ENCODE measurements around the gene MITD1. TPM values are rescaled to one million over a fixed set of nuclear protein-coding genes. Genes with fewer than 3 reads are reported as not detected.

The MITD1 gene
- total and polyA plus RNA-seq, 2 of the 8 experiments (the other 6 are each of a cell fraction or from before 2014, with no cell fraction given), result 15.2 to 31.7 TPM

GRCh38 chr2:99139003-99139402, 41.9 kb downstream of the MITD1 start:
- no peaks in the 10 kb centered on the region for H3K79me1 ChIP-seq (ENCODE audit: low read depth, low read length)
- H4K91ac ChIP-seq (replicated peaks; ENCODE audit: insufficient read length, low read length), result no peak overlapping the region
- H3K23ac ChIP-seq (ENCODE audit: insufficient read length), result no peak overlapping the region
- no peak overlapping the region for H3K4me3 ChIP-seq (ENCODE audit: extremely low read depth in 1 of 4, insufficient read depth in 2 of 4, low read depth in 3 of 4, low read length in 4 of 4)
- H4K5ac ChIP-seq (ENCODE audit: insufficient read length, low read depth, low read length), result no peak overlapping the region
- no peak overlapping the region for H2BK120ac ChIP-seq (replicated peaks; ENCODE audit: low read depth, low read length)
- no peak overlapping the region for H2BK12ac ChIP-seq (ENCODE audit: low read depth, low read length)
- no peak overlapping the region for H3K4me2 ChIP-seq (ENCODE audit: insufficient read depth in 1 of 2, low read depth in 2 of 2, low read length in 2 of 2)
- peaks cover 0 to 5% of the 10 kb centered on the region in 2 experiments; a peak in 1 of 4 replicates for H3K79me2 ChIP-seq (ENCODE audit: control insufficient read depth in 1 of 2, insufficient read depth in 2 of 2, low read length in 2 of 2)
- no peak overlapping the region for H3K9ac ChIP-seq (replicated peaks in 1 of 4; ENCODE audit: extremely low read depth in 1 of 4, low read depth in 3 of 4, low read length in 3 of 4)
- CTCF ChIA-PET (ENCODE audit: partially characterized antibody), result interaction anchor here (0.6 kb wide), 1 partner anchor 759 kb away, joined by 3 read pairs; no protein-coding TSS in a partner anchor
- no peak overlapping the region for H3K56ac ChIP-seq (replicated peaks; ENCODE audit: insufficient read length, low read depth, low read length)
- no peaks in the 10 kb centered on the region for H4K20me1 ChIP-seq (replicated peaks in 1 of 2; ENCODE audit: control insufficient read depth in 1 of 2, insufficient read depth in 2 of 2, low read length in 2 of 2)
- DNase-seq (ENCODE audit: low read depth in 1 of 2, low spot score in 2 of 2) (no peak), FAIRE-seq (no peak)
- H3K36me3 ChIP-seq (ENCODE audit: control insufficient read depth in 2 of 4, insufficient read depth in 4 of 4, low read length in 3 of 4), result no peaks in the 10 kb centered on the region; a peak in 1 of 8 replicates
- H3K18ac ChIP-seq (ENCODE audit: extremely low read depth, low read length), result no peak overlapping the region
- no peaks in the 10 kb centered on the region for H3K27me3 ChIP-seq (replicated peaks in 1 of 4; ENCODE audit: control insufficient read depth in 3 of 4, extremely low read depth in 1 of 4, insufficient read depth in 3 of 4, low read length in 3 of 4)
- no peak overlapping the region for H3K14ac ChIP-seq (ENCODE audit: insufficient read length)
- H4K8ac ChIP-seq (ENCODE audit: extremely low read depth, insufficient read depth, low read length), result no peak overlapping the region
- H2BK15ac ChIP-seq (ENCODE audit: low read length), result no peak overlapping the region
- peaks cover 9% of the 10 kb centered on the region for H3K23me2 ChIP-seq (ENCODE audit: low read depth, low read length)
- no peak overlapping the region for H2BK20ac ChIP-seq (ENCODE audit: low read length)
- H3K4ac ChIP-seq (replicated peaks; ENCODE audit: insufficient read length, low read depth, low read length), result no peak overlapping the region
- no peak overlapping the region for H2BK5ac ChIP-seq (ENCODE audit: low read depth, low read length)
- no peak overlapping the region for H2AK5ac ChIP-seq (ENCODE audit: low read depth, low read length)
- POLR2A ChIA-PET (ENCODE audit: partially characterized antibody), result interaction anchor here (1.7 kb wide), 1 partner anchor 9 kb away, joined by 7 read pairs; no protein-coding TSS in a partner anchor
- peaks cover 12 to 24% of the 10 kb centered on the region in 2 experiments; a peak in 3 of 4 replicates for H3K9me3 ChIP-seq (ENCODE audit: insufficient read depth in 2 of 2, low read depth in 1 of 2, low read length in 1 of 2)
- no peak overlapping the region for H3K27ac ChIP-seq (ENCODE audit: low read depth, low read length)
- WGBS, 2 experiments (ENCODE audit: extremely low coverage in 1 of 2, insufficient coverage in 1 of 2, insufficient read length in 1 of 2, insufficient replicate concordance in 2 of 2, low coverage in 1 of 2, low lambda C conversion rate in 2 of 2, missing lambda C conversion rate in 1 of 2), result 94% methylated on average over 4 of the region's 4 CpGs; no CpG with 5 or more reads in 1 of the 2 experiments
- H2AFZ ChIP-seq (ENCODE audit: low read length), result no peak overlapping the region
- H3K4me1 ChIP-seq (replicated peaks in 1 of 4; ENCODE audit: control insufficient read depth in 3 of 4, insufficient read depth in 4 of 4, low read length in 3 of 4), result no peaks in the 10 kb centered on the region; a peak in 3 of 7 replicates
- TF ChIP-seq RNF2 (IDR thresholded peaks at IDR 0.05; ENCODE audit: borderline replicate concordance, low read depth, low read length, missing control alignments, poor library complexity, severe bottlenecking) (no peak), SP2 (IDR thresholded peaks at IDR 0.05; ENCODE audit: low read length) (no peak), TAF1 (IDR thresholded peaks at IDR 0.05; ENCODE audit: low read depth, low read length) (no peak), FOSL1 (IDR thresholded peaks at IDR 0.05; ENCODE audit: insufficient read depth, low read depth, low read length) (no peak), RAD21 (IDR thresholded peaks at IDR 0.05 in 1 of 2, conservative IDR thresholded peaks at IDR 0.05 in 1 of 2; ENCODE audit: low read depth in 2 of 2, low read length in 2 of 2) (no peak), SIRT6 (IDR thresholded peaks at IDR 0.05; ENCODE audit: low read length) (no peak), YY1 (IDR thresholded peaks at IDR 0.05; ENCODE audit: low read depth, low read length) (no peak), EZH2 (IDR thresholded peaks at IDR 0.05; ENCODE audit: low read depth, low read length, severe bottlenecking) (no peak), TAF7 (optimal IDR thresholded peaks at IDR 0.05; ENCODE audit: borderline replicate concordance, low read depth, low read length) (no peak), CEBPB (IDR thresholded peaks at IDR 0.05; ENCODE audit: low read depth, low read length) (no peak), USF2 (IDR thresholded peaks at IDR 0.05; ENCODE audit: low read length) (no peak), RBBP5 (IDR thresholded peaks at IDR 0.05; ENCODE audit: borderline replicate concordance, low read depth, low read length) (no peak)
